Nucleus accumbens (tissue), 56 donors: ENCODE results near the gene PLPP3.

Experiments
- DNase-seq, 56 donors: peaks; one replicate each; lab custom pipeline; 2025; lab: John Stamatoyannopoulos, UW

The PLPP3 gene

GRCh38 chr1:56472860-56473259 lies 106.5 kb downstream of the PLPP3 start:
- no peak for DNase-seq

- no peak for DNase-seq
Measured at GRCh38 chr1:56469640-56470371, 109.6 kb downstream of the PLPP3 start.

GRCh38 chr1:56468518-56468917 lies 110.8 kb downstream of the PLPP3 start:
- no peak for DNase-seq

- no peak for DNase-seq
Measured at GRCh38 chr1:56466538-56466937, 112.8 kb downstream of the PLPP3 start.

GRCh38 chr1:56464294-56464693 lies 115.1 kb downstream of the PLPP3 start:
- DNase-seq, result no peak

- no peak for DNase-seq
Measured at GRCh38 chr1:56463376-56463775, 116.0 kb downstream of the PLPP3 start.

GRCh38 chr1:56462209-56462608 lies 117.2 kb downstream of the PLPP3 start:
- DNase-seq, result no peak

GRCh38 chr1:56461158-56462127 lies 117.9 kb downstream of the PLPP3 start:
- no peak for DNase-seq

GRCh38 chr1:56459260-56459659 lies 120.1 kb downstream of the PLPP3 start:
- DNase-seq, result no peak

- no peak for DNase-seq
Measured at GRCh38 chr1:56457756-56458375, 121.5 kb downstream of the PLPP3 start.

- DNase-seq, result no peak
Measured at GRCh38 chr1:56456435-56457101, 122.8 kb downstream of the PLPP3 start.

GRCh38 chr1:56453417-56454078 lies 125.8 kb downstream of the PLPP3 start:
- DNase-seq, result no peak

GRCh38 chr1:56453016-56453415 lies 126.3 kb downstream of the PLPP3 start:
- DNase-seq, result no peak

GRCh38 chr1:56452027-56453011 lies 127.0 kb downstream of the PLPP3 start:
- no peak for DNase-seq

- no peak for DNase-seq
Measured at GRCh38 chr1:56451491-56451890, 127.9 kb downstream of the PLPP3 start.

- no peak for DNase-seq
Measured at GRCh38 chr1:56450004-56450666, 129.2 kb downstream of the PLPP3 start.

- no peak for DNase-seq
Measured at GRCh38 chr1:56448529-56449300, 130.6 kb downstream of the PLPP3 start.

- DNase-seq, result no peak
Measured at GRCh38 chr1:56447823-56448222, 131.5 kb downstream of the PLPP3 start.
